Fibroblast of lung (primary cell): Measurements from ENCODE around the gene HS1BP3. TPM values are rescaled to one million over a fixed set of nuclear protein-coding genes. Genes with fewer than 3 reads are reported as not detected.

ENCODE experiments used
- DNase-seq, 2 donors: peaks; one replicate each; pipeline versions ENCODE4 v3.0.0 to v3.0.0-alpha.2; 2010; ENCODE audit warnings: low read depth in 2 of 2
- H2AFZ ChIP-seq: 2 replicates; pipeline ENCODE4 v1.5.1; 2012; ENCODE audit warnings: low read length, control low read depth, inconsistent platforms
- H3K27ac ChIP-seq: 2 replicates; pipeline ENCODE4 v1.5.1; 2011; ENCODE audit warnings: low read length, control low read depth; ENCODE audit not compliant: insufficient read depth
- H3K27me3 ChIP-seq: 2 replicates; pipeline ENCODE4 v1.5.1; 2011; ENCODE audit warnings: mild to moderate bottlenecking, low read length; ENCODE audit not compliant: control insufficient read depth, insufficient read depth
- H3K36me3 ChIP-seq: 2 replicates; pipeline ENCODE4 v1.5.1; 2011; ENCODE audit warnings: low read length; ENCODE audit not compliant: control insufficient read depth, insufficient read depth
- H3K4me1 ChIP-seq: 2 replicates; pipeline ENCODE4 v1.5.1; 2011; ENCODE audit warnings: low read length; ENCODE audit not compliant: control insufficient read depth, insufficient read depth; ENCODE audit errors: extremely low read depth
- H3K4me2 ChIP-seq: 2 replicates; pipeline ENCODE4 v1.5.1; 2011; ENCODE audit warnings: low read length, control low read depth; ENCODE audit not compliant: insufficient read depth; ENCODE audit errors: extremely low read depth
- H3K4me3 ChIP-seq, 4 experiments: fragments of 200-600 bp in 1 of 4; sonication (generic) in 1 of 4; replicated peaks in 1 of 4; 2 replicates each; pipeline ENCODE4 v1.5.1; 2011 to 2016; ENCODE audit warnings: low read length in 4 of 4, low read depth in 3 of 4, mild to moderate bottlenecking in 3 of 4, control low read depth in 2 of 4, inconsistent platforms in 1 of 4, mixed read lengths in 1 of 4; ENCODE audit not compliant: insufficient read depth in 1 of 4; ENCODE audit errors: control extremely low read depth in 1 of 4
- H3K79me2 ChIP-seq: 2 replicates; pipeline ENCODE4 v1.5.1; 2012; ENCODE audit warnings: mild to moderate bottlenecking, low read length, inconsistent platforms; ENCODE audit not compliant: control insufficient read depth, insufficient read depth
- H3K9ac ChIP-seq: 2 replicates; pipeline ENCODE4 v1.5.1; 2011; ENCODE audit warnings: mild to moderate bottlenecking, low read length, control low read depth; ENCODE audit not compliant: insufficient read depth
- H3K9me3 ChIP-seq: 2 replicates; pipeline ENCODE4 v1.5.1; 2012; ENCODE audit warnings: low read depth, low read length; ENCODE audit not compliant: control insufficient read depth, insufficient read depth
- H4K20me1 ChIP-seq: 2 replicates; pipeline ENCODE4 v1.5.1; 2011; ENCODE audit warnings: low read length; ENCODE audit not compliant: control insufficient read depth, insufficient read depth; ENCODE audit errors: extremely low read depth
- EZH2 ChIP-seq: IDR thresholded peaks from 2 replicates; pipeline ENCODE4 v1.5.1; 2012; ENCODE audit warnings: low read length, control low read depth, mild to moderate bottlenecking; ENCODE audit errors: missing control alignments
- polyA plus RNA-seq, 2 donors: library from polyadenylated mRNA; depleted of rRNA in 1 of 2; stranded (reverse) in 1 of 2; unstranded in 1 of 2; fragments of >200 nt; gene quantifications; 2 replicates each; pipeline ENCODE4 v1.2.1, GENCODE V29; 2011 to 2012; ENCODE audit warnings: missing spikeins in 1 of 2
- total RNA-seq: library from RNA; depleted of rRNA; stranded (reverse); fragments of >200 nt; gene quantifications from 2 replicates; pipeline ENCODE4 v1.2.1, GENCODE V29; 2014
- TF ChIP-seq, protein P1 (sequence below), 2 donors: IDR thresholded peaks in 1 of 2; conservative IDR thresholded peaks in 1 of 2; 1 replicate in 1 of 2; 2 replicates in 1 of 2; pipeline ENCODE4 v1.5.1; 2011 to 2012; ENCODE audit warnings: low read length in 2 of 2, control low read depth in 1 of 2, inconsistent platforms in 1 of 2, low read depth in 1 of 2, mild to moderate bottlenecking in 1 of 2

The HS1BP3 gene
- total and polyA plus RNA-seq, 2 donors (not counting 1 experiment from before 2014, with no cell fraction given) = 17.8 to 38.1 TPM

GRCh38 chr2:20623241-20623640 is 27.7 kb downstream of the HS1BP3 start:
- no peak overlapping the region for H3K4me3 ChIP-seq
- no peak overlapping the region for H2AFZ ChIP-seq
- no peak overlapping the region for H3K27ac ChIP-seq
- H3K4me1 ChIP-seq = peaks cover 17% of the 10 kb centered on the region
- H4K20me1 ChIP-seq = no peaks in the 10 kb centered on the region
- no peaks in the 10 kb centered on the region for H3K27me3 ChIP-seq
- H3K9me3 ChIP-seq = no peaks in the 10 kb centered on the region
- no peak overlapping the region for H3K9ac ChIP-seq
- TF ChIP-seq EZH2 = no peak
- TF ChIP-seq, protein P1, sequence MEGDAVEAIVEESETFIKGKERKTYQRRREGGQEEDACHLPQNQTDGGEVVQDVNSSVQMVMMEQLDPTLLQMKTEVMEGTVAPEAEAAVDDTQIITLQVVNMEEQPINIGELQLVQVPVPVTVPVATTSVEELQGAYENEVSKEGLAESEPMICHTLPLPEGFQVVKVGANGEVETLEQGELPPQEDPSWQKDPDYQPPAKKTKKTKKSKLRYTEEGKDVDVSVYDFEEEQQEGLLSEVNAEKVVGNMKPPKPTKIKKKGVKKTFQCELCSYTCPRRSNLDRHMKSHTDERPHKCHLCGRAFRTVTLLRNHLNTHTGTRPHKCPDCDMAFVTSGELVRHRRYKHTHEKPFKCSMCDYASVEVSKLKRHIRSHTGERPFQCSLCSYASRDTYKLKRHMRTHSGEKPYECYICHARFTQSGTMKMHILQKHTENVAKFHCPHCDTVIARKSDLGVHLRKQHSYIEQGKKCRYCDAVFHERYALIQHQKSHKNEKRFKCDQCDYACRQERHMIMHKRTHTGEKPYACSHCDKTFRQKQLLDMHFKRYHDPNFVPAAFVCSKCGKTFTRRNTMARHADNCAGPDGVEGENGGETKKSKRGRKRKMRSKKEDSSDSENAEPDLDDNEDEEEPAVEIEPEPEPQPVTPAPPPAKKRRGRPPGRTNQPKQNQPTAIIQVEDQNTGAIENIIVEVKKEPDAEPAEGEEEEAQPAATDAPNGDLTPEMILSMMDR (conservative IDR thresholded peaks at IDR 0.05 in 1 of 2, IDR thresholded peaks at IDR 0.05 in 1 of 2; ENCODE audit: low read depth in 1 of 2, low read length in 2 of 2) = no peak
- H3K36me3 ChIP-seq = peaks cover 5% of the 10 kb centered on the region
- DNase-seq = no peak
- H3K4me2 ChIP-seq = no peak overlapping the region
- H3K79me2 ChIP-seq = no peaks in the 10 kb centered on the region

GRCh38 chr2:20622731-20623130 is 28.2 kb downstream of the HS1BP3 start:
- no peak overlapping the region for H3K4me2 ChIP-seq
- no peak overlapping the region for H2AFZ ChIP-seq
- no peak for TF ChIP-seq EZH2
- TF ChIP-seq, protein P1 (conservative IDR thresholded peaks at IDR 0.05 in 1 of 2, IDR thresholded peaks at IDR 0.05 in 1 of 2; ENCODE audit: low read depth in 1 of 2, low read length in 2 of 2) = no peak
- no peak overlapping the region for H3K9ac ChIP-seq
- H3K4me3 ChIP-seq = no peak overlapping the region
- peaks cover 5% of the 10 kb centered on the region for H3K36me3 ChIP-seq
- no peaks in the 10 kb centered on the region for H4K20me1 ChIP-seq
- H3K27ac ChIP-seq = no peak overlapping the region
- peaks cover 19% of the 10 kb centered on the region for H3K4me1 ChIP-seq
- H3K27me3 ChIP-seq = no peaks in the 10 kb centered on the region
- H3K79me2 ChIP-seq = no peaks in the 10 kb centered on the region
- no peak for DNase-seq
- H3K9me3 ChIP-seq = no peaks in the 10 kb centered on the region

DNA sequence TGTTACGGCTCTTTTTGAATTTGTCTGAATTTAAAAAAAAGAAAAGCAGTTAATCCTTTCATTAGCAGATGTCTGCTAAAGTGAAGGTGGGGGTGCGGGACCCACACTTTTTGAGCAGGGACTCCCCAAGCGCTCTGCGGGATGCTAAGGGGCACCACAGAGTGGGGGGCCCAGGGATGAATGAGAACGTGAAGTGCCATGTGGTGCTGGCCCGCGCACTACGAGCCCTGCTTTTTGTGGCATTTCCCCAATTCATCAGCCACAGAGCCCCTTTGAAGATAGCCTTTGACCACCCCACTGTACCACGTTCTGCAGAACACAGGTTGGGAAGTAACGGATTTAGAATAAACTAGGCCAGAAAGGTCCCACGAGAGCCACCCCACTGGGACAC is 28.6 kb downstream of the HS1BP3 start:
- Histone ChIP-seq H4K20me1 (no peaks in the 10 kb centered on the region), H3K27ac (no peak overlapping the region), H2AFZ (no peak overlapping the region), H3K4me1 (peaks cover 23% of the 10 kb centered on the region), H3K27me3 (no peaks in the 10 kb centered on the region), H3K79me2 (no peaks in the 10 kb centered on the region), H3K36me3 (peaks cover 5% of the 10 kb centered on the region), H3K4me3 (no peak overlapping the region), H3K9me3 (no peaks in the 10 kb centered on the region), H3K4me2 (no peak overlapping the region), H3K9ac (no peak overlapping the region)
- TF ChIP-seq, protein P1 (conservative IDR thresholded peaks at IDR 0.05 in 1 of 2, IDR thresholded peaks at IDR 0.05 in 1 of 2; ENCODE audit: low read depth in 1 of 2, low read length in 2 of 2) = no peak
- TF ChIP-seq EZH2 = no peak
- DNase-seq = no peak
